HepG2 (cell line): ENCODE data around the gene GJD3. TPM values are rescaled to one million over a fixed set of nuclear protein-coding genes. Genes with fewer than 3 reads are reported as not detected.
A peak's percentile ranks its signal among the peaks of the same experiment; 100 is the strongest.

Experiments
- CSRNP1 ChIP-seq: sonication (generic); formaldehyde crosslinking; IDR thresholded peaks from 2 replicates; pipeline ENCODE4 v1.8.1; 2023; ENCODE audit warnings: mild to moderate bottlenecking, missing genetic modification reagents
- DNMT1 ChIP-seq: sonication (generic); formaldehyde crosslinking; IDR thresholded peaks from 2 replicates; pipeline ENCODE4 v1.5.1; 2020; ENCODE audit warnings: mild to moderate bottlenecking, missing genetic modification reagents
- E2F5 ChIP-seq: sonication (generic); formaldehyde crosslinking; conservative IDR thresholded peaks from 2 replicates; pipeline ENCODE4 v1.4.0; 2020; ENCODE audit warnings: missing genetic modification reagents
- HMGXB3 ChIP-seq: sonication (generic); formaldehyde crosslinking; IDR thresholded peaks from 2 replicates; pipeline ENCODE4 v1.4.0; 2020; ENCODE audit warnings: missing genetic modification reagents, borderline replicate concordance
- MAZ ChIP-seq, 2 experiments: sonication (generic) in 1 of 2; formaldehyde crosslinking in 1 of 2; IDR thresholded peaks; 2 replicates each; pipeline versions ENCODE4 v1.5.0 to v1.6.1; 2012 to 2020; ENCODE audit warnings: low read depth in 2 of 2, mild to moderate bottlenecking in 2 of 2, borderline replicate concordance in 1 of 2, improper control_type of control experiment in 1 of 2, low read length in 1 of 2, missing genetic modification reagents in 1 of 2, moderate library complexity in 1 of 2
- MLX ChIP-seq: IDR thresholded peaks from 2 replicates; pipeline ENCODE4 v1.6.1; 2016
- MXD1 ChIP-seq: sonication (generic); formaldehyde crosslinking; IDR thresholded peaks from 2 replicates; pipeline ENCODE4 v1.4.0; 2020; ENCODE audit warnings: mild to moderate bottlenecking, missing genetic modification reagents
- NFRKB ChIP-seq: fragments of 450-650 bp; IDR thresholded peaks from 2 replicates; pipeline ENCODE4 v1.6.1; 2017
- POLR2AphosphoS5 ChIP-seq: IDR thresholded peaks from 2 replicates; pipeline ENCODE4 v1.6.1; 2012; ENCODE audit warnings: low read depth, low read length
- ZNF33B ChIP-seq: sonication (generic); formaldehyde crosslinking; IDR thresholded peaks from 2 replicates; pipeline ENCODE4 v1.5.1; 2020; ENCODE audit warnings: mild to moderate bottlenecking, missing genetic modification reagents
- ZSCAN12 ChIP-seq: sonication (generic); formaldehyde crosslinking; IDR thresholded peaks from 2 replicates; pipeline ENCODE4 v1.9.0; 2021; ENCODE audit warnings: mild to moderate bottlenecking, missing genetic modification reagents
- polyA plus RNA-seq, 8 experiments: library from polyadenylated mRNA; depleted of rRNA in 3 of 8; stranded (reverse) in 7 of 8; unstranded in 1 of 8; fragments of >200 nt; fragmentation: Illumina TruSeq in 4 of 8; extraction: Trizol in 4 of 8; gene quantifications; 2 replicates each; pipeline versions ENCODE4 v1.2.1 to v1.2.3, GENCODE V29; 2011 to 2016; ENCODE audit warnings: low read depth in 4 of 8, missing spikeins in 1 of 8, mixed read lengths in 1 of 8; ENCODE audit not compliant: insufficient read depth in 1 of 8
- total RNA-seq, 5 experiments: library from RNA; depleted of rRNA; stranded (reverse); fragments of >200 nt; fragmentation: Illumina TruSeq; extraction: Trizol; gene quantifications; 2 replicates each; pipeline ENCODE4 v1.2.3, GENCODE V29; 2016; ENCODE audit warnings: low read depth in 1 of 5
- TF ChIP-seq, protein P1 (sequence below): sonication (generic); formaldehyde crosslinking; IDR thresholded peaks from 2 replicates; pipeline ENCODE4 v1.8.0; 2022; ENCODE audit warnings: missing genetic modification reagents, mild to moderate bottlenecking, borderline replicate concordance
- TF ChIP-seq, protein P2 (sequence below): sonication (generic); formaldehyde crosslinking; IDR thresholded peaks from 2 replicates; pipeline ENCODE4 v1.8.1; 2022; ENCODE audit warnings: mild to moderate bottlenecking, missing genetic modification reagents
- TF ChIP-seq, protein P3 (sequence below): sonication (generic); formaldehyde crosslinking; IDR thresholded peaks from 2 replicates; pipeline ENCODE4 v1.4.0; 2020; ENCODE audit warnings: missing genetic modification reagents

Gene GJD3
- total and polyA plus RNA-seq, 2 of the 13 experiments (the other 11 are each of a cell fraction or from before 2014, with no cell fraction given) = not detected

- TF ChIP-seq MXD1 (CRISPR knock-in tag) (peak; percentile 64), POLR2AphosphoS5 (peak; percentile 59), ZSCAN12 (CRISPR knock-in tag) (0 out of 2 replicates have a peak, but pooled peaks have one; percentile 62), CSRNP1 (peak; percentile 89; the same call in 1 of the 2 replicates), MLX (CRISPR knock-in tag) (peak; percentile 68; the same call in 1 of the 2 replicates), DNMT1 (0 out of 2 replicates have a peak, but pooled peaks have one; percentile 7), ZNF33B (peak; percentile 93; the same call in 1 of the 2 replicates), HMGXB3 (CRISPR knock-in tag) (peak; percentile 82; the same call in 1 of the 2 replicates), E2F5 (CRISPR knock-in tag) (peak; percentile 77; the same call in 1 of the 2 replicates), NFRKB (no peak), MAZ (IDR thresholded peaks at IDR 0.05; ENCODE audit: borderline replicate concordance, low read depth, low read length) (peak; percentile 42; the same call in 1 of the 2 replicates), MAZ (CRISPR knock-in tag; IDR thresholded peaks at IDR 0.05; ENCODE audit: low read depth) (peak; percentile 93)
- TF ChIP-seq, protein P1, sequence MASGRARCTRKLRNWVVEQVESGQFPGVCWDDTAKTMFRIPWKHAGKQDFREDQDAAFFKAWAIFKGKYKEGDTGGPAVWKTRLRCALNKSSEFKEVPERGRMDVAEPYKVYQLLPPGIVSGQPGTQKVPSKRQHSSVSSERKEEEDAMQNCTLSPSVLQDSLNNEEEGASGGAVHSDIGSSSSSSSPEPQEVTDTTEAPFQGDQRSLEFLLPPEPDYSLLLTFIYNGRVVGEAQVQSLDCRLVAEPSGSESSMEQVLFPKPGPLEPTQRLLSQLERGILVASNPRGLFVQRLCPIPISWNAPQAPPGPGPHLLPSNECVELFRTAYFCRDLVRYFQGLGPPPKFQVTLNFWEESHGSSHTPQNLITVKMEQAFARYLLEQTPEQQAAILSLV (CRISPR knock-in tag) = 0 out of 2 replicates have a peak, but pooled peaks have one; percentile 66
- TF ChIP-seq, protein P2, sequence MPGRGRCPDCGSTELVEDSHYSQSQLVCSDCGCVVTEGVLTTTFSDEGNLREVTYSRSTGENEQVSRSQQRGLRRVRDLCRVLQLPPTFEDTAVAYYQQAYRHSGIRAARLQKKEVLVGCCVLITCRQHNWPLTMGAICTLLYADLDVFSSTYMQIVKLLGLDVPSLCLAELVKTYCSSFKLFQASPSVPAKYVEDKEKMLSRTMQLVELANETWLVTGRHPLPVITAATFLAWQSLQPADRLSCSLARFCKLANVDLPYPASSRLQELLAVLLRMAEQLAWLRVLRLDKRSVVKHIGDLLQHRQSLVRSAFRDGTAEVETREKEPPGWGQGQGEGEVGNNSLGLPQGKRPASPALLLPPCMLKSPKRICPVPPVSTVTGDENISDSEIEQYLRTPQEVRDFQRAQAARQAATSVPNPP (CRISPR knock-in tag) = 0 out of 2 replicates have a peak, but pooled peaks have one; percentile 66
- TF ChIP-seq, protein P3, sequence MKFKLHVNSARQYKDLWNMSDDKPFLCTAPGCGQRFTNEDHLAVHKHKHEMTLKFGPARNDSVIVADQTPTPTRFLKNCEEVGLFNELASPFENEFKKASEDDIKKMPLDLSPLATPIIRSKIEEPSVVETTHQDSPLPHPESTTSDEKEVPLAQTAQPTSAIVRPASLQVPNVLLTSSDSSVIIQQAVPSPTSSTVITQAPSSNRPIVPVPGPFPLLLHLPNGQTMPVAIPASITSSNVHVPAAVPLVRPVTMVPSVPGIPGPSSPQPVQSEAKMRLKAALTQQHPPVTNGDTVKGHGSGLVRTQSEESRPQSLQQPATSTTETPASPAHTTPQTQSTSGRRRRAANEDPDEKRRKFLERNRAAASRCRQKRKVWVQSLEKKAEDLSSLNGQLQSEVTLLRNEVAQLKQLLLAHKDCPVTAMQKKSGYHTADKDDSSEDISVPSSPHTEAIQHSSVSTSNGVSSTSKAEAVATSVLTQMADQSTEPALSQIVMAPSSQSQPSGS (CRISPR knock-in tag) = peak; percentile 75
Measured at GRCh38 chr17:40362696-40363110, 1.8 kb downstream of the GJD3 start (continued).
